Hepatocyte (in vitro differentiated cells): ENCODE results near the gene FGFR4. TPM values are rescaled to one million over a fixed set of nuclear protein-coding genes. Genes with fewer than 3 reads are reported as not detected.
A peak's percentile ranks its signal among the peaks of the same experiment; 100 is the strongest.

Experiments
- DNase-seq: peaks from one replicate; pipeline ENCODE4 v3.0.0-alpha.2; 2016; ENCODE audit warnings: low spot score
- H2AFZ ChIP-seq: fragments of 200-600 bp; sonication (generic); 2 replicates; pipeline ENCODE4 v1.6.0; 2016; ENCODE audit warnings: antibody characterized with exemption, mild to moderate bottlenecking
- H3K27ac ChIP-seq: fragments of 200-600 bp; sonication (generic); 2 replicates; pipeline ENCODE4 v1.5.1; 2016; ENCODE audit warnings: mild to moderate bottlenecking
- H3K27me3 ChIP-seq: fragments of 200-600 bp; sonication (generic); 2 replicates; pipeline ENCODE4 v1.6.1; 2016
- H3K36me3 ChIP-seq: fragments of 200-600 bp; sonication (generic); replicated peaks from 2 replicates; pipeline ENCODE4 v1.5.1; 2016; ENCODE audit warnings: low read depth; ENCODE audit not compliant: insufficient read depth
- H3K4me1 ChIP-seq: fragments of 200-600 bp; sonication (generic); 2 replicates; pipeline ENCODE4 v1.5.1; 2016; ENCODE audit warnings: mild to moderate bottlenecking, moderate library complexity; ENCODE audit not compliant: insufficient read depth
- H3K4me2 ChIP-seq: fragments of 200-600 bp; sonication (generic); 2 replicates; pipeline ENCODE4 v1.6.0; 2016
- H3K4me3 ChIP-seq: fragments of 200-600 bp; sonication (generic); 2 replicates; pipeline ENCODE4 v1.5.1; 2016; ENCODE audit warnings: mild to moderate bottlenecking
- H3K79me2 ChIP-seq: fragments of 200-600 bp; sonication (generic); 2 replicates; pipeline ENCODE4 v1.6.0; 2017; ENCODE audit warnings: mild to moderate bottlenecking
- H3K9me2 ChIP-seq: fragments of 200-600 bp; sonication (generic); replicated peaks from 2 replicates; pipeline ENCODE4 v1.6.0; 2017; ENCODE audit warnings: mild to moderate bottlenecking; ENCODE audit not compliant: insufficient read depth
- H3K9me3 ChIP-seq: fragments of 200-600 bp; sonication (generic); 2 replicates; pipeline ENCODE4 v1.5.1; 2016; ENCODE audit warnings: low read depth, mild to moderate bottlenecking
- H4K20me1 ChIP-seq: fragments of 200-600 bp; sonication (generic); 2 replicates; pipeline ENCODE4 v1.6.0; 2016; ENCODE audit warnings: mild to moderate bottlenecking; ENCODE audit not compliant: insufficient read depth, poor library complexity, severe bottlenecking
- CTCF ChIP-seq: fragments of 200-600 bp; sonication (generic); IDR thresholded peaks from 2 replicates; pipeline ENCODE4 v1.5.1; 2016; ENCODE audit warnings: antibody characterized with exemption, mild to moderate bottlenecking; ENCODE audit not compliant: poor library complexity
- EZH2 ChIP-seq: fragments of 200-600 bp; sonication (generic); IDR thresholded peaks from 2 replicates; pipeline ENCODE4 v1.6.1; 2016; ENCODE audit warnings: antibody characterized with exemption, mild to moderate bottlenecking, borderline replicate concordance
- EZH2phosphoT487 ChIP-seq: fragments of 200-600 bp; sonication (generic); IDR thresholded peaks from one replicate; pipeline ENCODE4 v1.6.1; 2018; ENCODE audit warnings: antibody characterized with exemption, mild to moderate bottlenecking, low read depth, moderate library complexity; ENCODE audit not compliant: unreplicated experiment, severe bottlenecking
- WGBS: methylation state at CpG from one replicate; pipeline ENCODE4 v1.1.6; 2016; ENCODE audit warnings: low lambda C conversion rate; ENCODE audit errors: missing lambda C conversion rate; 5-methylcytosine and 5-hydroxymethylcytosine counted together
- polyA plus RNA-seq: library from polyadenylated mRNA; unstranded; fragments of >200 nt; fragmentation: Nextera tagmentation; extraction: Ambion mirVana; gene quantifications from 2 replicates; pipeline ENCODE4 v1.2.1, GENCODE V29; 2016
- total RNA-seq: library from RNA; depleted of rRNA; stranded (reverse); fragments of >200 nt; gene quantifications from 2 replicates; pipeline ENCODE4 v1.2.3, GENCODE V29; 2014

FGFR4 gene
- total and polyA plus RNA-seq, 2 experiments from 2014 or later, result 94.3 to 121 TPM

GRCh38 chr5:177093803-177094202, 7.1 kb downstream of the FGFR4 start:
- peaks cover 10% of the 10 kb centered on the region for H3K79me2 ChIP-seq
- peaks cover 25% of the 10 kb centered on the region for H3K4me1 ChIP-seq
- no peaks in the 10 kb centered on the region for H3K9me3 ChIP-seq
- no peak overlapping the region for H2AFZ ChIP-seq
- TF ChIP-seq EZH2phosphoT487, result no peak
- TF ChIP-seq EZH2, result no peak
- no peak for TF ChIP-seq CTCF
- no peaks in the 10 kb centered on the region for H3K9me2 ChIP-seq
- H3K27me3 ChIP-seq, result no peaks in the 10 kb centered on the region
- WGBS, result 93% methylated on average over 6 of the region's 6 CpGs
- H3K4me2 ChIP-seq, result no peak overlapping the region
- H3K36me3 ChIP-seq, result no peaks in the 10 kb centered on the region
- no peaks in the 10 kb centered on the region for H4K20me1 ChIP-seq
- no peak for DNase-seq
- H3K27ac ChIP-seq, result no peak overlapping the region
- no peak overlapping the region for H3K4me3 ChIP-seq

GRCh38 chr5:177094224-177095087, 7.7 kb downstream of the FGFR4 start:
- Histone ChIP-seq H3K36me3 (no peaks in the 10 kb centered on the region), H4K20me1 (no peaks in the 10 kb centered on the region), H3K27ac (no peak overlapping the region), H2AFZ (no peak overlapping the region), H3K9me2 (no peaks in the 10 kb centered on the region), H3K27me3 (no peaks in the 10 kb centered on the region), H3K4me2 (no peak overlapping the region), H3K9me3 (no peaks in the 10 kb centered on the region), H3K4me1 (peaks cover 19% of the 10 kb centered on the region), H3K79me2 (peaks cover 4% of the 10 kb centered on the region), H3K4me3 (no peak overlapping the region)
- no peak for TF ChIP-seq CTCF
- TF ChIP-seq EZH2phosphoT487, result no peak
- no peak for TF ChIP-seq EZH2
- 79% methylated on average over 12 of the region's 12 CpGs for WGBS
- peak; percentile 66 for DNase-seq

GRCh38 chr5:177095088-177095669, 8.5 kb downstream of the FGFR4 start:
- Histone ChIP-seq H2AFZ (no peak overlapping the region), H3K4me1 (peaks cover 16% of the 10 kb centered on the region)

More at GRCh38 chr5:177095088-177095669, 8.5 kb downstream of the FGFR4 start:
- Histone ChIP-seq H3K9me3 (no peaks in the 10 kb centered on the region), H3K4me3 (no peak overlapping the region), H3K79me2 (no peaks in the 10 kb centered on the region), H3K9me2 (no peaks in the 10 kb centered on the region), H3K4me2 (no peak overlapping the region), H3K27ac (no peak overlapping the region), H4K20me1 (no peaks in the 10 kb centered on the region), H3K27me3 (no peaks in the 10 kb centered on the region), H3K36me3 (no peaks in the 10 kb centered on the region)
- TF ChIP-seq EZH2phosphoT487 (no peak), EZH2 (no peak), CTCF (no peak)
- DNase-seq, result no peak
- 92% methylated on average over 28 of the region's 28 CpGs for WGBS
